Measurements from ENCODE around the gene BAD.
"Not testable (repeated sequence)": the region's sequence is repeated elsewhere in the genome, so short reads cannot be mapped to it uniquely, and the experiment has no call there.

GRCh38 chr11:64307795-64308194, 23.3 kb upstream of the BAD start:
- not testable (repeated sequence) for TF ChIP-seq EZH2, CTCF, EZH2phosphoT487 (IDR thresholded peaks at IDR 0.05)
